Neutrophil (primary cell): Measurements from ENCODE around the gene IL36G.

Source experiments
- H3K27ac ChIP-seq: fragments of 200-600 bp; sonication (generic); 2 replicates; pipeline ENCODE4 v1.5.1; 2016; ENCODE audit warnings: mild to moderate bottlenecking, moderate library complexity
- H3K27me3 ChIP-seq: fragments of 200-600 bp; sonication (generic); 2 replicates; pipeline ENCODE4 v1.6.0; 2016; ENCODE audit warnings: mild to moderate bottlenecking
- H3K36me3 ChIP-seq: fragments of 200-600 bp; sonication (generic); 2 replicates; pipeline ENCODE4 v1.5.1; 2017
- H3K4me1 ChIP-seq, 2 experiments: fragments of 200-600 bp in 1 of 2; sonication (generic) in 1 of 2; 1 replicate in 1 of 2; 2 replicates in 1 of 2; pipeline versions ENCODE4 v1.5.1 to v1.6.1; 2013 to 2016; ENCODE audit warnings: low read depth in 1 of 2, low read length in 1 of 2, mild to moderate bottlenecking in 1 of 2, moderate library complexity in 1 of 2; ENCODE audit not compliant: control insufficient read depth in 1 of 2, insufficient read depth in 1 of 2
- H3K4me3 ChIP-seq, 2 experiments: fragments of 200-600 bp in 1 of 2; sonication (generic) in 1 of 2; 1 replicate in 1 of 2; 2 replicates in 1 of 2; pipeline ENCODE4 v1.5.1; 2013 to 2016; ENCODE audit warnings: low read depth in 1 of 2, low read length in 1 of 2, mild to moderate bottlenecking in 1 of 2, moderate library complexity in 1 of 2
- H3K9me3 ChIP-seq: fragments of 200-600 bp; sonication (generic); 2 replicates; pipeline ENCODE4 v1.5.1; 2016
- CTCF ChIP-seq: fragments of 200-600 bp; sonication (generic); IDR thresholded peaks from 2 replicates; pipeline ENCODE4 v1.5.1; 2016; ENCODE audit warnings: antibody characterized with exemption

Gene IL36G

DNA sequence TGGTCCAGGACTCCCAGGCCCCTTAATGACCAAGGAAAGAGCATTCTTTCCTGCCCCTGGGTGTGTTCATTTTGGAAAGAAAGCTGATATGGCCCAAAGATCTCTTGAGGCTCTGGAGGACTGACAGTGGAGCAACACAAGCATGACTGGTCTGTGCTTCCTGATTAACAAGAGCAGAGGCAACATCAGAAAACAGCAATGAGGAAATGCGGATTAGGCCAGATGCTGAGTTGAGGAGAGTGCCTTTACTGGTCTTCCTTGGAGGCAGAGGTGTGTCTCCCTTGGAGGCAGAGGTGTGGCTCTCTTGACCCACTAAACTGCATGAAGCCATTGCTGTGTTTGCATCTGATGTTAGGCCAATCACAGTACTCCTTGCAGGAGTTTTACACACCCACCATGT is 54.9 kb downstream of the IL36G start:
- H3K27ac ChIP-seq = no peak overlapping the region
- no peaks in the 10 kb centered on the region for H3K4me1 ChIP-seq
- no peak for TF ChIP-seq CTCF
- H3K4me3 ChIP-seq = no peak overlapping the region
- peaks cover 48% of the 10 kb centered on the region for H3K27me3 ChIP-seq
- H3K36me3 ChIP-seq = no peaks in the 10 kb centered on the region
- no peaks in the 10 kb centered on the region for H3K9me3 ChIP-seq

- no peaks in the 10 kb centered on the region for H3K4me1 ChIP-seq
- H3K9me3 ChIP-seq = no peaks in the 10 kb centered on the region
- H3K4me3 ChIP-seq = no peak overlapping the region
- H3K27ac ChIP-seq = no peak overlapping the region
- peaks cover 35% of the 10 kb centered on the region for H3K27me3 ChIP-seq
- no peak for TF ChIP-seq CTCF
- H3K36me3 ChIP-seq = no peaks in the 10 kb centered on the region
Measured at GRCh38 chr2:113034016-113034415, 56.2 kb downstream of the IL36G start.
